HK-2 (cell line): ENCODE measurements around the gene BNIP3.
A peak's percentile ranks its signal among the peaks of the same experiment; 100 is the strongest.

Experiments used
- DNase-seq: peaks from one replicate; pipeline ENCODE4 v3.0.0-alpha.2; 2018; ENCODE audit not compliant: unreplicated experiment

The BNIP3 gene

GRCh38 chr10:131981429-131982184, at the start of gene BNIP3:
BNIP3 (minus strand) TSS chr10:131981923; CDS start chr10:131981806, 117 bp downstream.
- peak; percentile 99 for DNase-seq

- no peak for DNase-seq
Observed at GRCh38 chr10:132030898-132031463, 49.3 kb upstream of the BNIP3 start.

- no peak for DNase-seq
Observed at GRCh38 chr10:132028706-132029105, 47.0 kb upstream of the BNIP3 start.

- no peak for DNase-seq
Observed at GRCh38 chr10:132027423-132027983, 45.8 kb upstream of the BNIP3 start.

- DNase-seq, result peak; percentile 86
Observed at GRCh38 chr10:132023092-132023811, 41.5 kb upstream of the BNIP3 start.

- no peak for DNase-seq
Observed at GRCh38 chr10:132022241-132022640, 40.5 kb upstream of the BNIP3 start.

- DNase-seq, result no peak
Observed at GRCh38 chr10:132021504-132022143, 39.9 kb upstream of the BNIP3 start.

- DNase-seq, result no peak
Observed at GRCh38 chr10:132021046-132021445, 39.3 kb upstream of the BNIP3 start.

- DNase-seq, result no peak
Observed at GRCh38 chr10:132020456-132020855, 38.7 kb upstream of the BNIP3 start.

- no peak for DNase-seq
Observed at GRCh38 chr10:132019366-132019765, 37.6 kb upstream of the BNIP3 start.

GRCh38 chr10:132018446-132018845, 36.7 kb upstream of the BNIP3 start:
- no peak for DNase-seq

GRCh38 chr10:132016514-132016913, 34.8 kb upstream of the BNIP3 start:
- DNase-seq, result no peak

- no peak for DNase-seq
Observed at GRCh38 chr10:132011445-132011844, 29.7 kb upstream of the BNIP3 start.

GRCh38 chr10:132011024-132011423, 29.3 kb upstream of the BNIP3 start:
- DNase-seq, result no peak

- no peak for DNase-seq
Observed at GRCh38 chr10:132010483-132010882, 28.8 kb upstream of the BNIP3 start.

- DNase-seq, result no peak
Observed at GRCh38 chr10:132009575-132009974, 27.9 kb upstream of the BNIP3 start.

GRCh38 chr10:132007681-132008080, 26.0 kb upstream of the BNIP3 start:
- no peak for DNase-seq

- no peak for DNase-seq
Observed at GRCh38 chr10:132006966-132007365, 25.2 kb upstream of the BNIP3 start.

GRCh38 chr10:132005147-132005546, 23.4 kb upstream of the BNIP3 start:
- DNase-seq, result no peak

- DNase-seq, result no peak
Observed at GRCh38 chr10:132004052-132004451, 22.3 kb upstream of the BNIP3 start.

GRCh38 chr10:132003282-132003924, 21.7 kb upstream of the BNIP3 start:
- DNase-seq, result no peak

GRCh38 chr10:132002004-132002403, 20.3 kb upstream of the BNIP3 start:
- DNase-seq, result no peak
